H1 (cell line): ENCODE data around the gene CRADD. TPM values are rescaled to one million over a fixed set of nuclear protein-coding genes. Genes with fewer than 3 reads are reported as not detected.

ENCODE experiments used
- CTCF ChIA-PET: fragments of 300-600 bp; sonication (Branson Sonifier 250); formaldehyde crosslinking; loops from one replicate; lab custom pipeline; 2021; ENCODE audit not compliant: partially characterized antibody; lab: Charles Lee
- POLR2A ChIA-PET: fragments of 300-600 bp; sonication (Branson Sonifier 250); formaldehyde crosslinking; loops from one replicate; lab custom pipeline; 2021; ENCODE audit warnings: inconsistent platforms; ENCODE audit not compliant: partially characterized antibody; lab: Charles Lee
- DNase-seq, 2 experiments: peaks; one replicate each; pipeline versions ENCODE4 v3.0.0 to v3.0.0-alpha.2; 2010 to 2022; ENCODE audit warnings: low spot score in 2 of 2, low read depth in 1 of 2, mixed read lengths in 1 of 2
- FAIRE-seq: peaks from 2 replicates; lab custom pipeline; 2011; peaks lifted over from hg19 to GRCh38; lab: Jason Lieb, UNC
- H2AFZ ChIP-seq: 2 replicates; pipeline ENCODE4 v1.8.1; 2012; ENCODE audit warnings: low read length, inconsistent platforms
- H2AK5ac ChIP-seq: 2 replicates; pipeline ENCODE4 v1.6.1; 2013; ENCODE audit warnings: low read depth, low read length
- H2BK120ac ChIP-seq: replicated peaks from 2 replicates; pipeline ENCODE3; 2013; ENCODE audit warnings: low read depth, low read length, inconsistent platforms
- H2BK12ac ChIP-seq: 2 replicates; pipeline ENCODE4 v1.6.1; 2013; ENCODE audit warnings: low read depth, low read length
- H2BK15ac ChIP-seq: 2 replicates; pipeline ENCODE4 v1.6.1; 2013; ENCODE audit warnings: low read length
- H2BK20ac ChIP-seq: 2 replicates; pipeline ENCODE4 v1.6.1; 2013; ENCODE audit warnings: low read length
- H2BK5ac ChIP-seq: 2 replicates; pipeline ENCODE4 v1.6.1; 2013; ENCODE audit warnings: low read depth, low read length
- H3K14ac ChIP-seq: 2 replicates; pipeline ENCODE4 v1.6.1; 2013; ENCODE audit warnings: inconsistent platforms; ENCODE audit not compliant: insufficient read length
- H3K18ac ChIP-seq: 2 replicates; pipeline ENCODE4 v1.6.1; 2013; ENCODE audit warnings: low read length; ENCODE audit errors: extremely low read depth
- H3K23ac ChIP-seq: 2 replicates; pipeline ENCODE4 v1.6.1; 2013; ENCODE audit warnings: inconsistent platforms; ENCODE audit not compliant: insufficient read length
- H3K23me2 ChIP-seq: 2 replicates; pipeline ENCODE4 v1.6.1; 2013; ENCODE audit warnings: low read depth, low read length
- H3K27ac ChIP-seq: 2 replicates; pipeline ENCODE4 v1.6.1; 2011; ENCODE audit warnings: low read depth, low read length, inconsistent platforms
- H3K27me3 ChIP-seq, 4 experiments: replicated peaks in 1 of 4; 1 replicate in 1 of 4; 2 replicates in 3 of 4; pipeline versions ENCODE4 v1.6.1 to v1.8.1; 2011 to 2013; ENCODE audit warnings: low read length in 3 of 4, mild to moderate bottlenecking in 3 of 4, inconsistent platforms in 2 of 4, mixed read lengths in 2 of 4, moderate library complexity in 1 of 4; ENCODE audit not compliant: control insufficient read depth in 3 of 4, insufficient read depth in 3 of 4; ENCODE audit errors: extremely low read depth in 1 of 4
- H3K36me3 ChIP-seq, 4 experiments: 2 replicates each; pipeline versions ENCODE4 v1.6.1 to v1.8.1; 2011 to 2013; ENCODE audit warnings: mild to moderate bottlenecking in 4 of 4, low read length in 3 of 4, moderate library complexity in 2 of 4, control low read depth in 1 of 4, inconsistent platforms in 1 of 4; ENCODE audit not compliant: insufficient read depth in 4 of 4, control insufficient read depth in 2 of 4
- H3K4ac ChIP-seq: replicated peaks from 2 replicates; pipeline ENCODE3; 2013; ENCODE audit warnings: low read length, low read depth, mixed read lengths, inconsistent platforms; ENCODE audit not compliant: insufficient read length
- H3K4me1 ChIP-seq, 4 experiments: replicated peaks in 1 of 4; 1 replicate in 1 of 4; 2 replicates in 3 of 4; pipeline versions ENCODE4 v1.6.1 to v1.8.1; 2011 to 2013; ENCODE audit warnings: low read length in 3 of 4, inconsistent platforms in 2 of 4, mixed read lengths in 1 of 4; ENCODE audit not compliant: insufficient read depth in 4 of 4, control insufficient read depth in 3 of 4
- H3K4me2 ChIP-seq, 2 experiments: 2 replicates each; pipeline versions ENCODE4 v1.6.1 to v1.8.1; 2011 to 2013; ENCODE audit warnings: low read depth in 2 of 2, low read length in 2 of 2, control low read depth in 1 of 2, inconsistent platforms in 1 of 2, mild to moderate bottlenecking in 1 of 2; ENCODE audit not compliant: insufficient read depth in 1 of 2
- H3K4me3 ChIP-seq, 4 experiments: fragments of 200-600, 300-600 bp in 1 of 4; sonication (generic), shearing (Covaris generic), sonication (Bioruptor Twin) in 1 of 4; 2 replicates each; pipeline versions ENCODE4 v1.5.1 to v1.8.1; 2011 to 2016; ENCODE audit warnings: low read length in 4 of 4, low read depth in 3 of 4, control low read depth in 2 of 4, inconsistent platforms in 2 of 4, mild to moderate bottlenecking in 2 of 4, mixed read lengths in 1 of 4, moderate library complexity in 1 of 4; ENCODE audit not compliant: insufficient read depth in 2 of 4; ENCODE audit errors: extremely low read depth in 1 of 4
- H3K56ac ChIP-seq: replicated peaks from 2 replicates; pipeline ENCODE3; 2013; ENCODE audit warnings: low read depth, mild to moderate bottlenecking, mixed read lengths, low read length, inconsistent platforms; ENCODE audit not compliant: insufficient read length
- H3K79me1 ChIP-seq: 2 replicates; pipeline ENCODE4 v1.6.1; 2013; ENCODE audit warnings: low read depth, low read length, control low read depth
- H3K79me2 ChIP-seq, 2 experiments: 2 replicates each; pipeline versions ENCODE4 v1.6.1 to v1.8.1; 2012 to 2013; ENCODE audit warnings: low read length in 2 of 2, mild to moderate bottlenecking in 2 of 2, inconsistent platforms in 1 of 2; ENCODE audit not compliant: insufficient read depth in 2 of 2, control insufficient read depth in 1 of 2
- H3K9ac ChIP-seq, 4 experiments: replicated peaks in 1 of 4; 1 replicate in 1 of 4; 2 replicates in 3 of 4; pipeline versions ENCODE4 v1.6.1 to v1.8.1; 2011 to 2013; ENCODE audit warnings: low read depth in 3 of 4, low read length in 3 of 4, control low read depth in 2 of 4, mild to moderate bottlenecking in 2 of 4, moderate library complexity in 2 of 4, inconsistent platforms in 1 of 4; ENCODE audit errors: extremely low read depth in 1 of 4
- H3K9me3 ChIP-seq, 2 experiments: 2 replicates each; pipeline versions ENCODE4 v1.6.1 to v1.8.1; 2012 to 2013; ENCODE audit warnings: mild to moderate bottlenecking in 2 of 2, moderate library complexity in 2 of 2, control low read depth in 1 of 2, inconsistent platforms in 1 of 2, low read depth in 1 of 2, low read length in 1 of 2, mixed read lengths in 1 of 2; ENCODE audit not compliant: insufficient read depth in 2 of 2
- H4K20me1 ChIP-seq, 2 experiments: replicated peaks in 1 of 2; 2 replicates each; pipeline versions ENCODE3 to v1.8.1; 2011 to 2013; ENCODE audit warnings: inconsistent platforms in 2 of 2, low read length in 2 of 2, mild to moderate bottlenecking in 1 of 2; ENCODE audit not compliant: insufficient read depth in 2 of 2, control insufficient read depth in 1 of 2
- H4K5ac ChIP-seq: 2 replicates; pipeline ENCODE4 v1.6.1; 2013; ENCODE audit warnings: low read length, low read depth, mixed read lengths, inconsistent platforms; ENCODE audit not compliant: insufficient read length
- H4K8ac ChIP-seq: 2 replicates; pipeline ENCODE4 v1.8.0; 2013; ENCODE audit warnings: mild to moderate bottlenecking, moderate library complexity, low read length, inconsistent platforms; ENCODE audit not compliant: insufficient read depth; ENCODE audit errors: extremely low read depth
- H4K91ac ChIP-seq: replicated peaks from 2 replicates; pipeline ENCODE3; 2013; ENCODE audit warnings: low read length, mixed read lengths, inconsistent platforms; ENCODE audit not compliant: insufficient read length
- EGR1 ChIP-seq: IDR thresholded peaks from 2 replicates; pipeline ENCODE4 v1.6.1; 2011; ENCODE audit warnings: low read depth, low read length, borderline replicate concordance
- EP300 ChIP-seq, 2 experiments: IDR thresholded peaks; 1 replicate in 1 of 2; 2 replicates in 1 of 2; pipeline ENCODE4 v1.6.1; 2011 to 2012; ENCODE audit warnings: low read depth in 2 of 2, low read length in 2 of 2, mild to moderate bottlenecking in 2 of 2, borderline replicate concordance in 1 of 2, inconsistent platforms in 1 of 2, moderate library complexity in 1 of 2
- HDAC2 ChIP-seq, 2 experiments: fragments of 300-600 bp in 1 of 2; sonication (generic) in 1 of 2; IDR thresholded peaks; 2 replicates each; pipeline ENCODE4 v1.6.1; 2011 to 2012; ENCODE audit warnings: low read depth in 2 of 2, low read length in 2 of 2, mild to moderate bottlenecking in 2 of 2, moderate library complexity in 2 of 2, borderline replicate concordance in 1 of 2, inconsistent platforms in 1 of 2
- POLR2A ChIP-seq, 2 experiments: IDR thresholded peaks; 1 replicate in 1 of 2; 2 replicates in 1 of 2; pipeline ENCODE4 v1.6.1; 2011; ENCODE audit warnings: low read depth in 2 of 2, low read length in 2 of 2, mild to moderate bottlenecking in 2 of 2; ENCODE audit errors: control extremely low read depth in 1 of 2
- RBBP5 ChIP-seq: IDR thresholded peaks from 2 replicates; pipeline ENCODE4 v1.7.1; 2012; ENCODE audit warnings: low read depth, mild to moderate bottlenecking, inconsistent platforms, low read length, moderate library complexity, borderline replicate concordance
- SIX5 ChIP-seq: IDR thresholded peaks from 2 replicates; pipeline ENCODE4 v1.6.1; 2011; ENCODE audit warnings: mild to moderate bottlenecking, low read depth, low read length
- SP1 ChIP-seq: IDR thresholded peaks from 2 replicates; pipeline ENCODE4 v1.6.1; 2011; ENCODE audit warnings: low read depth, low read length
- TCF12 ChIP-seq: IDR thresholded peaks from 2 replicates; pipeline ENCODE4 v1.6.1; 2011; ENCODE audit warnings: low read depth, mild to moderate bottlenecking, low read length
- TEAD4 ChIP-seq: IDR thresholded peaks from 2 replicates; pipeline ENCODE4 v1.6.1; 2012; ENCODE audit warnings: low read depth, low read length, inconsistent platforms, mixed read lengths
- USF2 ChIP-seq: IDR thresholded peaks from 2 replicates; pipeline ENCODE4 v1.6.1; 2011; ENCODE audit warnings: low read length, improper control_type of control experiment
- WGBS, 2 experiments: shearing (Covaris generic) in 1 of 2; methylation state at CpG; one replicate each; pipeline versions ENCODE4 v1.1.6 to v1.1.7; 2013 to 2015; ENCODE audit warnings: low lambda C conversion rate in 2 of 2, mixed read lengths in 2 of 2, inconsistent platforms in 1 of 2, low coverage in 1 of 2, missing lambda C conversion rate in 1 of 2; ENCODE audit not compliant: insufficient replicate concordance in 2 of 2, insufficient coverage in 1 of 2, insufficient read length in 1 of 2; ENCODE audit errors: extremely low coverage in 1 of 2, missing lambda C conversion rate in 1 of 2; 5-methylcytosine and 5-hydroxymethylcytosine counted together
- polyA plus RNA-seq, 7 experiments: library from polyadenylated mRNA; depleted of rRNA in 3 of 7; stranded (reverse) in 5 of 7; unstranded in 2 of 7; fragments of >200 nt in 5 of 7; fragments of 200-250 nt in 2 of 7; gene quantifications; 1 replicate in 5 of 7; 2 replicates in 1 of 7; 4 replicates in 1 of 7; pipeline versions ENCODE4 v1.2.1 to v1.2.3, GENCODE V29; 2011 to 2013; ENCODE audit warnings: missing spikeins in 2 of 7, mixed read lengths in 2 of 7
- total RNA-seq: library from RNA; stranded (reverse); fragmentation: NEBNext Ultra II Directional; extraction: Animal tissue kit (Norgen Biotek cat#: 25700); gene quantifications from 2 replicates; pipeline ENCODE4 v1.2.1, GENCODE V29; 2021

Gene CRADD
- total and polyA plus RNA-seq, 2 of the 8 experiments (the other 6 are each of a cell fraction or from before 2014, with no cell fraction given): 8.1 to 15.4 TPM

- Histone ChIP-seq H3K36me3 (no peaks in the 10 kb centered on the region), H3K56ac (no peak overlapping the region), H4K5ac (no peak overlapping the region), H3K4ac (no peak overlapping the region), H4K20me1 (no peaks in the 10 kb centered on the region), H3K9me3 (peaks cover 5 to 14% of the 10 kb centered on the region in 2 experiments; a peak in 2 of 4 replicates), H2AK5ac (no peak overlapping the region), H2BK120ac (no peak overlapping the region), H3K27ac (no peak overlapping the region), H3K23ac (no peak overlapping the region), H4K8ac (no peak overlapping the region), H3K4me1 (no peaks in the 10 kb centered on the region), H2BK20ac (no peak overlapping the region), H3K79me2 (no peaks in the 10 kb centered on the region), H3K14ac (no peak overlapping the region), H3K27me3 (no peaks in the 10 kb centered on the region), H3K4me3 (no peak overlapping the region), H4K91ac (no peak overlapping the region), H2BK12ac (no peak overlapping the region), H3K79me1 (no peaks in the 10 kb centered on the region), H3K4me2 (no peak overlapping the region), H3K9ac (no peak overlapping the region), H2BK5ac (no peak overlapping the region), H2BK15ac (no peak overlapping the region), H3K18ac (no peak overlapping the region), H2AFZ (no peak overlapping the region), H3K23me2 (no peaks in the 10 kb centered on the region; the same call in 1 of the 2 replicates)
- ChIA-PET CTCF (interaction anchor here (1.1 to 1.5 kb wide), 2 partner anchors 18 to 34 kb away, joined by 4 to 5 read pairs; no protein-coding TSS in a partner anchor), POLR2A (no interaction called here)
- no peak for DNase-seq
- 76% methylated on average over 1 of the region's 1 CpG; no CpG with 5 or more reads in 1 of the 2 experiments for WGBS, 2 experiments
- FAIRE-seq: no peak
- no peak for TF ChIP-seq EP300 (IDR thresholded peaks at IDR 0.05; ENCODE audit: borderline replicate concordance in 1 of 2, low read depth in 2 of 2, low read length in 2 of 2)
- no peak for TF ChIP-seq HDAC2 (IDR thresholded peaks at IDR 0.05; ENCODE audit: borderline replicate concordance in 1 of 2, low read depth in 2 of 2, low read length in 2 of 2)
- no peak for TF ChIP-seq TEAD4
- TF ChIP-seq SIX5: no peak
- no peak for TF ChIP-seq USF2
- no peak for TF ChIP-seq EGR1
- TF ChIP-seq TCF12: no peak
- no peak for TF ChIP-seq RBBP5
- TF ChIP-seq SP1: no peak
- TF ChIP-seq POLR2A (IDR thresholded peaks at IDR 0.05; ENCODE audit: control extremely low read depth in 1 of 2, low read depth in 2 of 2, low read length in 2 of 2): no peak
These were observed 185.2 kb downstream of the CRADD start for GRCh38 chr12:93862424-93862823.
